Heart left ventricle (tissue), 13 donors: Measurements from ENCODE around the gene EML6.

Source experiments
- CTCF ChIP-seq, 12 donors: fragments of 200-600 bp; sonication (generic) in 4 of 12; IDR thresholded peaks; one replicate each; pipeline versions ENCODE4 v1.5.0 to v1.8.0; 2018 to 2022; ENCODE audit warnings: antibody characterized with exemption in 12 of 12, mild to moderate bottlenecking in 5 of 12
- POLR2A ChIP-seq, 2 donors: fragments of 450-650 bp; IDR thresholded peaks; one replicate each; pipeline ENCODE4 v1.6.1; 2017; ENCODE audit warnings: antibody characterized with exemption in 2 of 2, mild to moderate bottlenecking in 2 of 2, moderate library complexity in 2 of 2
- donor health status: ischemic (EF 13 %, LVEDD 7.1; RV severe dilation, severe dysfunction).
- donor health status: DM: no; HTN: yes; CAD: no.
- donor health status: DM: no; HTN: no; CAD: no.
- donor health status: ischemic (EF 25% LVEDD 6.9; RV normal size, moderate dysfunction).
- donor health status: ischemic (EF 25% LVEDD 5.7; RV mildly dilated, moderate dysfunction).
- donor health status: ischemic (EF 35%, LVEDD 5.7; RV mildly dilated, moderate dysfunction).
- donor health status: nonischemic (EF 11% LVEDD 7.7; RV severe dilation, severe dysfunction).
- donor health status: DM: yes; HTN: yes; CAD: no.
- donor health status: PGD.
- donor health status: ischemic (EF 29% LVEDD 5.4; RV normal size, mild dysfunction).
- donor health status: nonischemic (EF 23%, LVEDD 6.1; RV moderate dilation, normal function).

- no peak for TF ChIP-seq CTCF (IDR thresholded peaks at IDR 0.05)
- no peak for TF ChIP-seq POLR2A (IDR thresholded peaks at IDR 0.05)
Observed at GRCh38 chr2:55012672-55013484, 289.4 kb downstream of the EML6 start.
